Endothelial cell of umbilical vein (primary cell): ENCODE data around the gene SMKR1. TPM values are rescaled to one million over a fixed set of nuclear protein-coding genes. Genes with fewer than 3 reads are reported as not detected.

ENCODE experiments used
- BruUV-seq: library from RNA; stranded (reverse); fragments of 400-500 nt; replicated peaks from 2 replicates; lab custom pipeline; 2021; lab: Mats Ljungman, UMichigan
- CTCF ChIA-PET: fragments of 300-600, 350-600 bp; sonication (Branson Sonifier 250); formaldehyde crosslinking; loops from one replicate; lab custom pipeline; 2021; ENCODE audit warnings: antibody characterized with exemption, inconsistent platforms; lab: Charles Lee
- POLR2A ChIA-PET: fragments of 300-600, 350-600 bp; sonication (Branson Sonifier 250); formaldehyde crosslinking; loops from one replicate; lab custom pipeline; 2021; ENCODE audit warnings: antibody characterized with exemption, inconsistent platforms; lab: Charles Lee
- DNase-seq: peaks from one replicate; pipeline ENCODE4 v3.0.0-alpha.2; 2011; ENCODE audit warnings: low read depth, low spot score
- FAIRE-seq: peaks from 2 replicates; lab custom pipeline; 2011; peaks lifted over from hg19 to GRCh38; lab: Jason Lieb, UNC
- H2AFZ ChIP-seq: 2 replicates; pipeline ENCODE4 v1.6.0; 2012; ENCODE audit warnings: low read depth, low read length, control low read depth, inconsistent platforms
- H3K27ac ChIP-seq: 2 replicates; pipeline ENCODE4 v1.5.1; 2011; ENCODE audit warnings: low read depth, mild to moderate bottlenecking, control low read depth, low read length, moderate library complexity; ENCODE audit not compliant: insufficient read depth
- H3K27me3 ChIP-seq, 2 experiments: 2 replicates each; pipeline versions ENCODE4 v1.6.0 to v1.6.1; 2011; ENCODE audit warnings: low read length in 2 of 2, mixed read lengths in 1 of 2; ENCODE audit not compliant: control insufficient read depth in 2 of 2, insufficient read depth in 2 of 2
- H3K36me3 ChIP-seq, 2 experiments: 2 replicates in 1 of 2; 3 replicates in 1 of 2; pipeline ENCODE4 v1.5.1; 2011; ENCODE audit warnings: low read length in 2 of 2, mild to moderate bottlenecking in 1 of 2, moderate library complexity in 1 of 2; ENCODE audit not compliant: control insufficient read depth in 2 of 2, insufficient read depth in 2 of 2; ENCODE audit errors: extremely low read depth in 1 of 2
- H3K4me1 ChIP-seq: 3 replicates; pipeline ENCODE4 v1.5.1; 2011; ENCODE audit warnings: mild to moderate bottlenecking, low read length; ENCODE audit not compliant: control insufficient read depth, insufficient read depth; ENCODE audit errors: extremely low read depth
- H3K4me2 ChIP-seq: 2 replicates; pipeline ENCODE4 v1.6.1; 2011; ENCODE audit warnings: low read length, control low read depth, mixed read lengths; ENCODE audit not compliant: insufficient read depth
- H3K4me3 ChIP-seq, 3 experiments: fragments of 200-600 bp in 1 of 3; sonication (generic), shearing (Covaris generic) in 1 of 3; replicated peaks in 1 of 3; 2 replicates each; pipeline ENCODE4 v1.5.1; 2011 to 2016; ENCODE audit warnings: control low read depth in 3 of 3, low read length in 3 of 3, mild to moderate bottlenecking in 2 of 3, inconsistent platforms in 1 of 3, low read depth in 1 of 3, moderate library complexity in 1 of 3; ENCODE audit not compliant: insufficient read depth in 1 of 3
- H3K79me2 ChIP-seq: 2 replicates; pipeline ENCODE4 v1.6.0; 2012; ENCODE audit warnings: low read length, inconsistent platforms; ENCODE audit not compliant: control insufficient read depth, insufficient read depth
- H3K9ac ChIP-seq: replicated peaks from 2 replicates; pipeline ENCODE3; 2011; ENCODE audit warnings: low read length, control low read depth; ENCODE audit not compliant: insufficient read depth; ENCODE audit errors: extremely low read depth
- H3K9me1 ChIP-seq: replicated peaks from 3 replicates; pipeline ENCODE4 v1.6.0; 2011; ENCODE audit warnings: mild to moderate bottlenecking, low read length; ENCODE audit not compliant: control insufficient read depth, insufficient read depth; ENCODE audit errors: extremely low read depth
- H3K9me3 ChIP-seq: replicated peaks from 2 replicates; pipeline ENCODE4 v1.5.1; 2012; ENCODE audit warnings: low read length, inconsistent platforms; ENCODE audit not compliant: control insufficient read depth, insufficient read depth
- H4K20me1 ChIP-seq: replicated peaks from 2 replicates; pipeline ENCODE3; 2011; ENCODE audit warnings: mild to moderate bottlenecking, low read length; ENCODE audit not compliant: control insufficient read depth, insufficient read depth; ENCODE audit errors: extremely low read depth
- EZH2 ChIP-seq: IDR thresholded peaks from 2 replicates; pipeline ENCODE4 v1.6.1; 2012; ENCODE audit warnings: borderline replicate concordance, low read depth, mild to moderate bottlenecking, moderate library complexity, low read length, inconsistent platforms; ENCODE audit not compliant: severe bottlenecking
- FOS ChIP-seq: IDR thresholded peaks from 2 replicates; pipeline ENCODE4 v1.6.1; 2011; ENCODE audit warnings: mild to moderate bottlenecking, low read length, moderate library complexity, borderline replicate concordance; ENCODE audit not compliant: insufficient read depth
- GATA2 ChIP-seq: IDR thresholded peaks from 2 replicates; pipeline ENCODE4 v1.7.0; 2011; ENCODE audit warnings: low read depth, mild to moderate bottlenecking, moderate library complexity, mixed read lengths, low read length; ENCODE audit not compliant: insufficient read length, insufficient read depth
- JUN ChIP-seq: IDR thresholded peaks from 2 replicates; pipeline ENCODE4 v1.6.1; 2011; ENCODE audit warnings: borderline replicate concordance, low read depth; ENCODE audit not compliant: insufficient read length, insufficient read depth
- MYC ChIP-seq: IDR thresholded peaks from one replicate; pipeline ENCODE4 v1.6.1; 2011; ENCODE audit warnings: mild to moderate bottlenecking, low read depth, low read length
- POLR2A ChIP-seq: IDR thresholded peaks from 2 replicates; pipeline ENCODE4 v1.6.1; 2012; ENCODE audit warnings: low read depth, mild to moderate bottlenecking, control low read depth, low read length
- POLR2AphosphoS5 ChIP-seq: IDR thresholded peaks from 2 replicates; pipeline ENCODE4 v1.6.1; 2012; ENCODE audit warnings: low read depth, mild to moderate bottlenecking, control low read depth, low read length, moderate library complexity; ENCODE audit not compliant: insufficient read depth
- dilution Hi-C: fragments of 300-500 bp; cut with MboI; formaldehyde crosslinking; loops from one replicate; pipeline ENCODE4 v1.15.0; 2019; ENCODE audit warnings: low sequenced_read_pairs; ENCODE audit not compliant: extremely low pct_ligation_motif_present
- intact Hi-C: fragments of 100-400 bp; cut with micrococcal nuclease; formaldehyde crosslinking; loops from one replicate; pipeline ENCODE4 v1.10.0; 2022
- polyA plus RNA-seq, 4 experiments: library from polyadenylated mRNA; depleted of rRNA in 3 of 4; stranded (reverse) in 3 of 4; unstranded in 1 of 4; fragments of >200 nt; gene quantifications; 2 replicates each; pipeline versions ENCODE4 v1.2.1 to v1.2.3, GENCODE V29; 2011 to 2012; ENCODE audit warnings: missing spikeins in 1 of 4
- total RNA-seq: library from RNA; stranded (reverse); gene quantifications from 2 replicates; pipeline ENCODE4 v1.2.3, GENCODE V29; 2021
- TF ChIP-seq, protein P1 (sequence below), 2 donors: IDR thresholded peaks; 1 replicate in 1 of 2; 2 replicates in 1 of 2; pipeline ENCODE4 v1.5.1; 2011; ENCODE audit warnings: low read length in 2 of 2, mild to moderate bottlenecking in 2 of 2, moderate library complexity in 2 of 2, control low read depth in 1 of 2, inconsistent platforms in 1 of 2, low read depth in 1 of 2; ENCODE audit not compliant: insufficient read depth in 1 of 2; ENCODE audit errors: extremely low read depth in 1 of 2
- TF ChIP-seq, protein P2 (sequence below): IDR thresholded peaks from 2 replicates; pipeline ENCODE4 v1.6.1; 2011; ENCODE audit not compliant: insufficient read depth, insufficient read length

Gene SMKR1
- total and polyA plus RNA-seq, 2 donors (not counting 3 experiments of a cell fraction or from before 2014, with no cell fraction given): 0.64 TPM; not detected in 1

DNA sequence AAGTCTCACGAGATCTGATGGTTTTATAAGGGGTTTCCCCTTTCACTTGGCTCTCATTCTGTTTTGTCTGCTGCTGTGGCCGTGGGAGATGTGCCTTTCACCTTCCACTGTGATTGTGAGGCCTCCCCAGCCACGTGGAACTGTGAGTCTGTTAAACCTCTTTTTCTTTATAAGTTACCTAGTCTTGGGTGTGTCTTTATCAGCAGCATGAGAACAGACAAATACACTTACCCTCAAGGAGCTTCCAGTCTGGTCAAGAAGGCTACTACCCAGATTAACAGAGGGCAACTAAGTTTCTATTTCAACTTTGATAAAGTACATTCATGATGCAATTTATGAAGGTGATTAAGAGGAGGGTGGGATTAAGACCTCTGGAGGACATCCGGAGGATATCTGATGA, 13.1 kb downstream of the SMKR1 start:
- ChIA-PET POLR2A (no interaction called here), CTCF (interaction anchor here (0.7 kb wide), 1 partner anchor 93 kb away, joined by 3 read pairs; no protein-coding TSS in a partner anchor)
- Histone ChIP-seq H3K79me2 (no peaks in the 10 kb centered on the region), H3K36me3 (no peaks in the 10 kb centered on the region), H3K27me3 (no peaks in the 10 kb centered on the region), H3K27ac (no peak overlapping the region), H3K9me1 (no peaks in the 10 kb centered on the region), H3K4me1 (no peaks in the 10 kb centered on the region), H4K20me1 (no peaks in the 10 kb centered on the region), H3K4me3 (no peak overlapping the region), H3K4me2 (no peak overlapping the region), H3K9me3 (no peaks in the 10 kb centered on the region), H2AFZ (no peak overlapping the region), H3K9ac (no peak overlapping the region)
- DNase-seq (no peak), FAIRE-seq (no peak)
- no peak for TF ChIP-seq FOS
- no peak for TF ChIP-seq GATA2
- TF ChIP-seq MYC: no peak
- TF ChIP-seq JUN: no peak
- TF ChIP-seq, protein P1, sequence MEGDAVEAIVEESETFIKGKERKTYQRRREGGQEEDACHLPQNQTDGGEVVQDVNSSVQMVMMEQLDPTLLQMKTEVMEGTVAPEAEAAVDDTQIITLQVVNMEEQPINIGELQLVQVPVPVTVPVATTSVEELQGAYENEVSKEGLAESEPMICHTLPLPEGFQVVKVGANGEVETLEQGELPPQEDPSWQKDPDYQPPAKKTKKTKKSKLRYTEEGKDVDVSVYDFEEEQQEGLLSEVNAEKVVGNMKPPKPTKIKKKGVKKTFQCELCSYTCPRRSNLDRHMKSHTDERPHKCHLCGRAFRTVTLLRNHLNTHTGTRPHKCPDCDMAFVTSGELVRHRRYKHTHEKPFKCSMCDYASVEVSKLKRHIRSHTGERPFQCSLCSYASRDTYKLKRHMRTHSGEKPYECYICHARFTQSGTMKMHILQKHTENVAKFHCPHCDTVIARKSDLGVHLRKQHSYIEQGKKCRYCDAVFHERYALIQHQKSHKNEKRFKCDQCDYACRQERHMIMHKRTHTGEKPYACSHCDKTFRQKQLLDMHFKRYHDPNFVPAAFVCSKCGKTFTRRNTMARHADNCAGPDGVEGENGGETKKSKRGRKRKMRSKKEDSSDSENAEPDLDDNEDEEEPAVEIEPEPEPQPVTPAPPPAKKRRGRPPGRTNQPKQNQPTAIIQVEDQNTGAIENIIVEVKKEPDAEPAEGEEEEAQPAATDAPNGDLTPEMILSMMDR (IDR thresholded peaks at IDR 0.05; ENCODE audit: extremely low read depth in 1 of 2, insufficient read depth in 1 of 2, low read depth in 1 of 2, low read length in 2 of 2): no peak
- TF ChIP-seq, protein P2, sequence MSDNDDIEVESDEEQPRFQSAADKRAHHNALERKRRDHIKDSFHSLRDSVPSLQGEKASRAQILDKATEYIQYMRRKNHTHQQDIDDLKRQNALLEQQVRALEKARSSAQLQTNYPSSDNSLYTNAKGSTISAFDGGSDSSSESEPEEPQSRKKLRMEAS: no peak
- no peak for TF ChIP-seq POLR2A
- no peak for TF ChIP-seq POLR2AphosphoS5
- TF ChIP-seq EZH2: no peak
- BruUV-seq: no TSS peak
- intact Hi-C loops: no loop called here
- dilution Hi-C loops: no loop called here
